AG20443 (cell line): Measurements from ENCODE around the gene FKBP1A.

Experiments
- DNase-seq: peaks from one replicate; pipeline ENCODE4 v3.0.0; 2012; ENCODE audit warnings: low spot score, mixed read lengths

Gene FKBP1A

DNA sequence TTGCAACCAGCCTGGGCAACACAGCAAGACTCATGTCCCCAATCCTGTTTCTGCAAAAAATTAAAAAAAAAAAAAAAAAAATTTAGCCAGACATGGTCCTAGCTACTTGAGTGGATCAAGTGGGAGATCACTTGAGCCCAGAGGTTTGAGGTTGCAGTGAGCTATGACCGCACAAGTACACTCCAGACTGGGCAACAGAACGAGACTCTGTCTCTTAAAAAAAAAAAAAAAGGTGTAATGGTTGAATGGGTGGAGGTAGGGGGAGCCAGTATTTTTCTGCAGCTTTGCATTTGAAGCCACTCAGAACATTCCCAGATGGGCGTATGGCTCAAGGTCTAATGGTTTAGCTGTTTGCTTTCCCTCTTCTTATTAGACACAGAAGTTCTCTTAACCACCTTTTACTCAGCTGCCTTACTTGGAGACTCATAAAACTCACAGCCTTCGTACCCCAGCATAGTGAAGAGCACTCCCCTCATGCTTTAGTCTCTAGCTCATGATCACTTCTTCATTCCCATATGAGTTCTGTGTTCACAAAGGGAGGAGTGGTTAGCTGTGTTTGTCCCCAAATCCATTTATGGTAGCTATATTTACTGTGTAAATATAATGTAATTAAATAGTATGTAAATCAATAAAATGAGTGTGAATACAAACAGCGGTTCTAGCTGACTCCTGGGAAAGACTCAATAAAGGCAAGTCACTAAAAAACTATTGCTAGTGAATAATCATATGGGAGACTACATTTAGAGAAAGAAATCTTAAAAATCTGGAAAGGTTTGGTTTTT is 9.0 kb downstream of the FKBP1A start:
- DNase-seq = no peak

DNA sequence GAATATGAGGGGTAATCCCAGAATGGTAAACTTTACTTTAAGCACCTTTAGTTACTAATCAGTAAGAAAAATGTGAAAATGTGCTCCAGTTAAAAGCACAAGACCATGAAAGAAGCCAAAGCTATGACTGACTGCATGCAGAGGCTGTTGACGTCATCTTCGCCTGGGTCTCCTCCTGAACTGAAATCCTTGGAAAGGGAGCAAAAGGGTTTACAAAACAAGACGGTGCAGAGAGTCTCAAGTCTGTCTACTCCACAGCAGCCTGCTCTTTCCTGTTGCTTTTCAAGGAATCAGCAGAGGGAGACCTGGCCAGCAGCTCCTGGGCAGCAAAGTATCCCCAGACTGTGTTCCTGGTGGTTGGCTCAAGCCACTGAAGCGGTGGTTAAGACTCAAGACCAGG is 10.2 kb downstream of the FKBP1A start:
- DNase-seq = peak; percentile 38

DNA sequence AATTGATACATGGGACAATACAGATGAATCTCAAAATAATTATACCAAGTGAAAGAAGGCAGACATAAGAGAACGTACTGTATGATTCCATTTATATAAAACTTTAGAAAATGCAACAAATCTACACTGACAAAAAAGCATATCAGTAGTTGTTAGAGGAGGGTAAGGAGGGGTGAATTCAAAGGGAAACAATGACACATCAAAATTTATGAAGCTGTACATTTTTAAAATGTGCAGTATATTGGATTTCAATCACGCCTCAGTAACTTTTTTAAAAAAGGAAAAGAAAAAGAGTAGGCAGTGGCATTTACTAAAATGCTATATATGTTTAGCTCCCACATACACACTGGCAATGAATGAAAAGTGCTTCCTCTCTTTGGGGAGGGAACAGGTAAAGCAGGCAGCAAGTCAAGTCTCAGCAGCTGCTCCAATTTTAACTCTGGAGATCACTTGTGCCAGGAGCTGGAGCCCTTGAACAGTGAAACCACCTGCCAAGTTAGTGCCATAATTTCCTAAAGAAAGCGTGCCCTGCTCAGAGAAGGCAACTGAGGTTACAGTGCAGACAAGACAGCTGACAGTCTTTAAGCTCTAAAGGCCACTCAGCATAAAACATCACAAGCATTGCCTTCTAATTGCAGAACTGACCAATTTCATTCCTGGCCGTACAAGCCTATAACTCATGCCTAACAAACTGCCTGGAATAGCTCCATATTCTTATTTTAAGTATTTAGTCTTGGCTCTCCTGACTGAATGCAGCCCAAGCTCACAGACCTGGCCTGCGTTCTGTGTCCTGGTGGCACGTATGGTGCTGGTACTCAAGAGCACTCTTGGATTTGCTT is 10.9 kb downstream of the FKBP1A start:
- peak; percentile 21 for DNase-seq

DNA sequence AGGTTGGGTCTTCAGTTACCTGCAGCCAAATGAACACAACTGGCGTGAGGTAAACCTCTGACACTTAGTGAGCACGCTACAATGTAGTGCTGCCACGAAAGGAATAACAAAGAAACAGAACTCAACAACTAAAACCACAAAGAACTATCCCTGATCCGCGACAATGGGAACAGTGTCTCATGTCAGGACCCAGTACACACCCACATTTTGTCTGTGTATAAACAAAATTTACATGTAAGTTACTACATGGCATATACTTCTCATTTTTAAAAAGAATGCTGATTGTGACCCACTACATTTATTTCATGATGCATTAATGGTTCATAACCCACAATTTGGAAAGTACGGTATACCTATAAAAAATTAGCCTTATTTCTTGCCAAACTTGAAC is 14.1 kb downstream of the FKBP1A start:
- DNase-seq = no peak

DNA sequence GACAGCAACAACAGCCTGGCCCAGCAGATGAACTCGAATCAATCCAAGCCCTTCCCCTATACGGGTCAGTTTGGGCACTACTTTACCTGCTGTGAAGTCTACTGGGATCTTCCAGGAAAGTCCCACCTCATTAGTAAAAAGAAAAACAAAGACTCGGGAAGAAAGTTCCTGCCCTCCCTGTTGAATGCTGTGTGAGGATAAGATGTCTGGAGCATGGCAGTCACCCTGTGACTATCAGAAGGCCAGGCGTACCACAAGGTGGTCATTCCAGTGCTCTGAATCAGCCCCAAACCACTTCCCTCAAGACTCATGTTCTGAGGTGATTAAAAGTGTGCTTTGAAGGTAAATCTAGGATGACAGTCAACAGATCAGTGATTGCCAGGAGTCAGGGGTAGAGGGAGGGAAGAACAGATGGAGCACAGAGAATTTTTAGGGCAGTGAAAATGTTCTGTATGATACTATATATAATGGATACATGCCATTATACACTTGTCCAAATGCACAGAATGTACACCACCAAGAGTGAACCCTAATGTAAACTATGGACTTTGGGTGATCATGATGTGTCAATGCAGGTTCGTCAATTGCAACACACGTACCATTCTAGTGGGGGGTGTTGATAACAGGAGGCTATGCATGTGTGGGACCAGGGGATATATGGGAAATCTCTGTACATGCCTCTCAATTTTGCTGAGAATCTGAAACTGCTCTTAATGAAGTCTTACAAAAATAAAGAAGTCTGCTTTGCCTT is 14.7 kb downstream of the FKBP1A start:
- no peak for DNase-seq

DNA sequence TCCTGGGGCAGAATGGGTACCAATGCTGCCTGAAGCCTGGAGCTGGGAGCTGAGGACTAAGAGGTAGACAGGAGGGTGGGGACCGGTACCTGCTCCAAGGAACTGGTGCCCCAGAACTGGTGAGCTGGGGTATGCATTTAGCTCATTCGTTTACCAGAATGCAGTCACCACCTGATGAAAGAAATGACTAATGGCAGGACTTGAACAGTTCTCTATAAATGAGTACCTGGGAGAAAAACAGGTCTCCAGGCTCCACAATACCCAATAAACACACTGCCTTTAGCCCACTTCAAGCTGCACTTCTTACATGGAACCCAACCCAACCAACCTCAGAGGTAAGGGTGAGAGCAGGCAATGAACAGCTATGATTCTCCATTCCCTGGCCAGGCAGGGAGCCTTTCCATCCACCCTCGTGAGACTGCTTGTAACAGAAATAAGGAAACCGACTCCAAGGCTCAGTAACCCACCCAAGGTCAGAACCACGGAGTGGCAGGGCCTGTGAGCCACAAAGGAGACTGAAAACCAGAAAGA is 15.4 kb downstream of the FKBP1A start:
- DNase-seq = no peak

DNA sequence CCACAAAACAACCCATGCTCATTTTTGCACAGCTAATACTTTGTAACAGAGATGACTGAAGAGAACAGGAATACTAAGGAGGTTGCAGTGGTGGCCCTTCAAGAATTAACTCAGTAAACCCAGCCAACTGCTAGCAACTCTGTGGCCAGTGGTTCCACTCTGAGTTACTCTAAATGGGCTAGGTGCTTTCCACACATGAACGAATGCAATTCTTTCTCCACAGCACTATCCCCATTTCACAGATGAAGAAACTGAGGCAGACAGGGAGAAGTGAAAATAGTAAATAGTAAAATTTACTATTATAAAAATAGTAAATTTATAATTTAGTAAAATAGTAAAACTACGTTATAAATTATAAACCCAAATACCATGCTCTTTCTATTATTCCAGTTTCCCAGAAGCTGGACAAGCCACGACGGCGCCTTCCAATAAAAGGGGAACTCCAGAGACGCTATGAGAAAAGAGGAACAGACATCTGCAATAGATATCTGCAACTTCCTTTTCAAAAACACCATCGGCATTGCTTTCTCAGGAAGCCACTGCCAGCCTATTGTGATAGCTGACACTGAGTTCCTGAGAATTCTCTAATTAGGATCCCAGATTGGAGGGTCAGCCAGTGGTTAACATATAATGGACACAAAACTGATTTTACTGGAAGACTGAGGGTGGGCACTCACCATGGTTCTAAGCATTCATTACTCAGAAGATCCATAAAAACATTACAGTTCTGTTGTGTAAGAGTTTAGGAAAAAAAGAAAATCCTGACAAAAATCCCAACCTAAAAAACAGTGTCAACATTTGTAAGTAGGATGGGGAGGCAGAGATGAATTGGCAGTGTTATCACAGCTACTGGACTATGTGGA is 16.2 kb downstream of the FKBP1A start:
- no peak for DNase-seq

DNA sequence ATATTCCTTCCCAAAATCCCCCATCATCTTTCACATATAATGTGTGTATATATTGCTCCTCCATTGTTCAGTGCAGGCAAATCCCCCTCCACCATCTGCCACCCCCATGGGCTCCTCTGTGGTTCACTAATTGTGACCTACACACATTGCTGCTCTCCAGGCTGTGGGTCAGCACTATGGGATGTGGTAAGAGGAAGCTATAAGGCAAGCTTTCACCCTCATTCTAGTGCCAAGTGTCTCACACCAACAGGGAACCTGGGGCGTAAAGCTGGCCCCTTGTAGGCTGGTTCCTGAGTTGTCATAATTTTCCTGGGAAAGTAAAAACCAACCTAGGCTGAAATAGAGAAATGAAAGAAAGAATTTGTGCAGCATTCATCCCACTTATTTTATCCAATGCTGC is 16.8 kb downstream of the FKBP1A start:
- DNase-seq = no peak

DNA sequence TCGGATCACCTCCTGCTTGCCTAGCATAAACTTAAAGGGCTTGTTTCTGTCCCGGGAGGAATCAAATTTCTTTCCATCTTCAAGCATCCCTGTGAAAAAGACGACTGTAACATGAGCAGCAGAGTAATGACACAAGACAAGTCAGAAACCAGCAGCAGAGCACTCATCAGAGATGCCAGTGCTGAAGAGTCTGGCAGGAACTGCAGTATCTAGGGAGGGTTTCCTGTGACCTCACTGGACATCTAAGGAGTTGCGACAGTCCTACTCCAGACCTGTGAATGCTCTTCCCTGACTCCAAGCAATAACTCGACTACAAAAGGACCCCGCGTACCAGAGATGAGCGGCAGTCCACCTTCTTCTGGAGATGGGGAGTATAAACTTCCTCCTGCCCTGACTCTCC is 17.3 kb downstream of the FKBP1A start:
- peak; percentile 63 for DNase-seq

DNA sequence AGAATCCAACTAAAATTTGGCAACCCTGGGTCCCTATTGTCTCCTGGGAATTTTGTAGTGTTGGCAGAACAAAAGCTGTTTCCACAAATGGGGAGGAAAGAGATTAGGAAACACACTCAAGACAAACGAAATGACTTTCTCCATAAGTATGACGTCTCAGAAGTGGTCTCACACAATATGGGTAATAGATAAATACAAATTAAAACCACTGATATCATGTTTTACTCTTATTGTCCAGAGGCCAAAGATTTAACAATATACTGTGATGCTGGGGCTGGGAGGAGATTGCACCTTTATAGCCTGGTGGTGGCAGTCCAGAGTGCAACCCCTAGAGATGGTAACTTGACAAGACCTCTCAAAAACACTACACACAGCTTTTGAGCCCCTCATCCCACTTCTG is 18.6 kb downstream of the FKBP1A start:
- DNase-seq = no peak

DNA sequence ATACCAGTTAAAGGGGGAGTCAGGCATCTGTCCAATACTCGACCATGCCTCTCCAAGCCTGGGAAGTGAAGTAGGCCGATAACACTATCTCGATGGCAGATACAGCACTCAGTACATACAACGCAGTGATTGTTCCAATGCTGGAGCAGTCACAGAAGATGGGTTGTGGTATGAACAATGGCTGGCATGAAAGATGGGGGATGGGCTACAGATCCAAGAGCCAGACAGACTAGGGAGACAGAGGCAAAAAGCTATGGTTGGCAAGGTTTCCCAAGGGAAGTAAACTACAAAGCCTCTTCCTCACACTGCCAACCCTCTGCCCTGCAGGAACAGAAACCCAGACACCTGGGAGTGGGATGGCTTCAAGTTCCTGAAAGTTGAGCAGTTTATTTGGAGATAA is 19.2 kb downstream of the FKBP1A start:
- DNase-seq = no peak

DNA sequence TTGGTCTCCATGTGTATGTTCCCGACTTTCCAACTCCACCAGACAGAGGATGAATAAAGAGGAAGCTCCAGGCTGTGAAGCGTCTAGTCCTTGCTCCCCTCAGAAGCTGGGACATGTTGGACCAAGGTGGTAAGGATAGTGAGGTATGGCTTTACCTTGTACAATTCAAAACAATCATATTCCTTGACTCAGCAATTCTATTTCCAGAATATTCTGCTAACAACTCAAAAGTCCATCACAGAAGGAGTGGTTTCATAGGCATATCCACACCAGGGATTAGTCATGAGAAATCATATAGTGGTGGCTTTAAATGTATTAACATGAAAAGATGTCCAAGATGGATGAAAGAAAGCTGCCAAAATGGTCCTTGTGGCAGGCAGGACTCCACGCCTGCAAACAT is 19.8 kb downstream of the FKBP1A start:
- DNase-seq = no peak

DNA sequence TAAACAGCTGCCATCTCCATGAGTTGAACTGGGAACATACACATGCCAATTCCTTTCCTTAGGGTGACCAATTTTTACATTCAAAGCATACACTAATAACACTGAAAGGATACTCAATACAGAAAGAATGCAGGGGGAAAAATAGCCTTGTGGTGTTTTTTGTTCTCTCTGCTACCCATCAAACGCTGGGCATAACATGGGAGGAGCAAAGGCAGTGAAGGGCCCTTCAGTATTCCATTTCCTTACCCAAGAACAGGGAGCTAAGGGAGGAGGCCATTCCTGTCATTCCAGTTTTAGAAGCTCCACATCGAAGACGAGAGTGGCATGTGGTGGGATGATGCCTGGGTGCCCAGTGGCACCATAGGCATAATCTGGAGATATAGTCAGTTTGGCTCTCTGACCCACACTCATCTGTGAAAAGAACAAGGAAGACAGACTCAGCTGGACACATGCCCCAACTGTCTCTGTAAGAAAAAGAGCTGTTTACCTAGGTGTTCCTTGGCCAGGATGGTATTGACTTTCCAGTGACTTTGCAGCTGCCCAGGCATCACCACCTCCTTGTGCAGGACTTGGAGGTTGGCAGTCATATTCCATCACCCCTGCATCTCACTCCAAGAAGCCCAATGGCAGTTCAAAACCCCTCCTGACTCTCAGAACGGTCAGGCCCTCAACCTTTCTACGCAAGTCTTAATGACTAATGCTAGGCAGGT is 20.9 kb downstream of the FKBP1A start:
- no peak for DNase-seq

DNA sequence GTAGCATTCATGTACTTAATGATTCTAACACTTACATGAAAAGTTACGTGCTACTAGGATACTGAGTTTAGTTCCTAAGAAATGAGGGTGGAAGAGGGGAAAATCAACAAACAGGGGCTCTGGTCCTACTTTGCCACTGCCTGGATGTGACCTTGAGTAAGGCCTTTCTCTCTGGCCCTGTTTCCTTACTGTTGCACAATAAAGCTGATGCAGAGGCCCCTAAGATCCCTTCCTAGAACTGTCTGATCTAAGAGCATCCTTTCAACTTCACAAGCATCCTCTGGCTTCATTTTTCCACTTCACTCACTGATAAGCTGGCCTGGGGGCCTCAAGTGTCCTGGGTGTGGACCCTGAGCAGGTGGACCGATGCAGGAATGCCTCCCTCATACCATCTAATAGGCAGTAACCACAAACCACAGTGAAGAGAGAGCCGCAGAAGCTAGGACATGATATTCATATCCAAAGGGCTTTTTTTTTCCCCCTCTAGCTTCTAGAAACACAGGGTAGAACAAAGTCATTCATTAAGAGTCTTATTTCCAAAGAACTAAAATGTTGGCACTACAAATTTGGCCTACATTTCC is 21.6 kb downstream of the FKBP1A start:
- no peak for DNase-seq

DNA sequence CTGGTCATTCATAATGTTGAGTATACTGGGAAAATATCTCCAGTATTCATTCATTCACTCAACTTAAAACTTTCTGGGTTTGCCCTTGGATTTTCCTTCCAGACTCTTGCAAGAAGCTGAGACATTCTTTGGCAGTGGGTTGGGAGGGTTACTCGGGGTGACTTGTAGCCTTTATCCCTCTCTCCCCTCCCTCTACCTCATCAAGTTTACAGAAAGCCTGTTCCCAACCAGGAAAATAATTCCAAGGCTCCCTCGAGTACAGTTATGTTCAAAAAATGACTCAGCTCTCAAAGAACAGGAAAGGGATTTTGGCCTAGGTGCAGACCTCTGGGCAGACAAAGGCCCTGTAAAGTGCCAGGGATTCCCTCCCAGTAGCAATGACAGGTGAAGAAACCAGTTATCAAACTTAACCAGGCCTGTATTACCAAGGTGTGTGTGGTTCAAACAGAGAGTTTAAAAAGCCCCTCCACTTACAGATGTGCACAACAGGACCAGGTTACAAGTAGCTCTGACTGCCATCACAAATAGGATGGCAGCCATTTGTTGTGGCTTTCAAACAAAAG is 22.2 kb downstream of the FKBP1A start:
- peak; percentile 47 for DNase-seq

DNA sequence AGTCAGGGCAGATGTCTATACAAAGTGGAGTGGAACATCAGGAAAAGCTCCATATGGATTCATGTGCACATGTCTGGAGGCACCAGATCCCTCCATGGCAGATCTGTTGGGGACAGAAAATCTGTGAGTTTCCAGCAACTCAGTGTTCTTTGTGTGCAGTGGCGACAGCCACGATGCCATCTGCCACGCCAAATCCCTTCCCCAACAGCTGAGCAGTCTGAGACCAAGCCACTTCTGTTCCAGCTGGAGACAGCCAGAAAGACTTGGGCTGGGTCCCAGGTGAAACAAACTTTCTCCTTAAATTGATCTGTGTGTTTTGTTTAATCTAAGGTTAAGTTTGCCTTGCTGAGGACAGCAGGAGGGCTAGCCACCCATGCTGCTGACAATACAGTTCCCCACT is 22.9 kb downstream of the FKBP1A start:
- DNase-seq = no peak

DNA sequence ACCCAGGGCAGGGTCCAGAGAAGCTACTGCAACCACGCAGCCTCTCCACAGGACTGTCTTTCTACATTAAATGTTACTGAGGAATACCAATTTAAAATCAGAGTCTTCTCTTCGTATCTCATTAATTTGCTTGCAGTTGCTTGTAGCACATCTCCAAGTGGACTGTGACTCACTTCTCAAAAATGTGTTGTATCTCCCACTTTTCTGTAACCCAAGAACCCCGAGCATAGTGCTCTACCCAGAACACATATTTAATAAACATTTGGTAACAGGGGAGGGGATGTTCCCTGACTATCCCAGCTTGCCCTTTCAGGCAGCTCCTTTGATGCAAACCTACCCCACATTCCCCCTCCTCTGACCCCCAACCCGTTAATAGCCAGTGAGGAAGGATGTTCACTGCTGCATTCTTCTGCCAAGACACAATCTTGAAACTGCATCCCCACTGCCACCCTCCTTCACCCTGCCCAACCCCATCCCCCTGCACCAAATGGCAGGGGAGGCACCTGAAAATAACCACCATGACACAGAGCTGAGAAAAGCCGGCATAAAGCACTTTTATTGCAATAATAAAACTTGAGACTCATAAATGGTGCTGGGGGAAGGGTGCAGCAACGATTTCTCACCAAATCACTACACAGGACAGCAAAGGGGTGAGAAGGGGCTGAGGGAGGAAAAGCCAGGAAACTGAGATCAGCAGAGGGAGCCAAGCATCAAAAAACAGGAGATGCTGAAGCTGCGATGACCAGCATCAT is 24.2 kb downstream of the FKBP1A start:
- peak; percentile 43 for DNase-seq

DNA sequence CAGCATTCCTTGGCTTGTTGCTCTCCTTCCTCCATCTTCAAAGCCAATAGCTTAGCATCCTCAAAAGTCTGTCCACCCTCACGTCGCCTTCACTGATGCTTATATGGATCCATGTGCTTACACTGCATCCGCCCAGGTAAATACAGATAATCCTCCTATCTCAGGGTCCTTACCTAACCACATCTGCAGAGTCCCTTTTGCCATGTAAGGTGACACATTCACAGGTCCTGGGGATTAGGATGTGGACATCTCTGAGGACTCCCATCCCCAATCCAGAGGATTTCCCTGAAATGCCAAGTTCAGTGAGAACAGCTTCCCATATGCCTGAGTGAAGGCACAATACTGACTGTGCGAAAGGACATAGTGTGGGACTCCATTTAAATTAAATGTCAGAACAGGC is 25.4 kb downstream of the FKBP1A start:
- DNase-seq = no peak

DNA sequence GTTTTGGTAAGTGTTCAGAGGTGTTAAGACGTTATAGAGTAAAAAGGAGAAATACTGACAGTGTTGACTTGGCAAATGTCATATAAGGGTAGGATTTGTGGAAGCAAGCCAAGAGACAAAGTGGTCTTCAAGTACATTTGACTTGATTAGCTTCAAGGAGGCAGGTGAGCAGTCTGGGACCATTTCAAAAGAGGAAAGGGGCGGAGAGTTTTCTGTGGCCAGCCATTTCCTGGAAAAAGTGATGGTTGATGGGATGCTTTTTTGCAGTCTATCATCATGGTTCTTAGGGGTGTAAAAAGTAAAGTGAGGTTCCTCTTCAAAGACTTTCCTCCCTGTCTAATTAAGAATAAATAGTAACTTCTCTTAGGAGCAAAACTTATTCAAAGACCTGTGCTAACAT is 28.7 kb downstream of the FKBP1A start:
- DNase-seq = no peak
